HG03558 (cell line): Measurements from ENCODE around the gene FCRL3.
"Not testable (repeated sequence)": the region's sequence is repeated elsewhere in the genome, so short reads cannot be mapped to it uniquely, and the experiment has no call there.

Experiments used
- ATAC-seq: cut with Tn5 transposase; IDR thresholded peaks from one replicate; pipeline ENCODE4 v1.9.1; 2021; ENCODE audit warnings: moderate number of reproducible peaks; ENCODE audit not compliant: unreplicated experiment; ENCODE audit errors: extremely low read depth

Gene FCRL3, protein sequence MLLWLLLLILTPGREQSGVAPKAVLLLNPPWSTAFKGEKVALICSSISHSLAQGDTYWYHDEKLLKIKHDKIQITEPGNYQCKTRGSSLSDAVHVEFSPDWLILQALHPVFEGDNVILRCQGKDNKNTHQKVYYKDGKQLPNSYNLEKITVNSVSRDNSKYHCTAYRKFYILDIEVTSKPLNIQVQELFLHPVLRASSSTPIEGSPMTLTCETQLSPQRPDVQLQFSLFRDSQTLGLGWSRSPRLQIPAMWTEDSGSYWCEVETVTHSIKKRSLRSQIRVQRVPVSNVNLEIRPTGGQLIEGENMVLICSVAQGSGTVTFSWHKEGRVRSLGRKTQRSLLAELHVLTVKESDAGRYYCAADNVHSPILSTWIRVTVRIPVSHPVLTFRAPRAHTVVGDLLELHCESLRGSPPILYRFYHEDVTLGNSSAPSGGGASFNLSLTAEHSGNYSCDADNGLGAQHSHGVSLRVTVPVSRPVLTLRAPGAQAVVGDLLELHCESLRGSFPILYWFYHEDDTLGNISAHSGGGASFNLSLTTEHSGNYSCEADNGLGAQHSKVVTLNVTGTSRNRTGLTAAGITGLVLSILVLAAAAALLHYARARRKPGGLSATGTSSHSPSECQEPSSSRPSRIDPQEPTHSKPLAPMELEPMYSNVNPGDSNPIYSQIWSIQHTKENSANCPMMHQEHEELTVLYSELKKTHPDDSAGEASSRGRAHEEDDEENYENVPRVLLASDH

GRCh38 chr1:157700732-157701131 is at the start of gene FCRL3:
TSS of gene FCRL3 (minus strand) at chr1:157700769. CDS start at chr1:157700489, 280 bp downstream.
- no peak for ATAC-seq

GRCh38 chr1:157748262-157748817 is 47.8 kb upstream of the FCRL3 start:
- no peak for ATAC-seq

GRCh38 chr1:157739229-157739901 is 38.8 kb upstream of the FCRL3 start:
- ATAC-seq: no peak

GRCh38 chr1:157735991-157736390 is 35.4 kb upstream of the FCRL3 start:
- not testable (repeated sequence) for ATAC-seq

- no peak for ATAC-seq
These were observed 33.8 kb upstream of the FCRL3 start for GRCh38 chr1:157734321-157734720.

GRCh38 chr1:157732755-157733154 is 32.2 kb upstream of the FCRL3 start:
- ATAC-seq: no peak

GRCh38 chr1:157725221-157725577 is 24.6 kb upstream of the FCRL3 start:
- no peak for ATAC-seq

- no peak for ATAC-seq
These were observed 24.1 kb upstream of the FCRL3 start for GRCh38 chr1:157724537-157725220.

DNA sequence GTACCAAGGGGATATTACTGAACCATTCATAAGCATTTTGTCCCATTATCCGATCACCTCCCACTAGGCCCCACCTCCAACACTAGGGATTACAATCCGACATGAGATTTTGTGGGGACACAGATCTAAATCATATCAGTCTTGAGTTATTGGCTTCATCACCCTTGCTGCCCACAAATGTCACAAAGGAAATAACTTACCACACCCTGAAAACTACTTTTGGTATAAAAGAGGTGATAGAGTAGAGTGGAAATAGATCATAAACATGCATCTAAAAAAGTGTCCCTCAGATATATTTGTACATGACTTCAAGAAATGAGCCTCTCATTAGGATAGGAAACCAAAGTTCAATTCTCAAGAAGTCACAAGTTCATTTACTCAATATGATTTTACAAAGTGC is 22.6 kb upstream of the FCRL3 start:
- ATAC-seq: no peak

DNA sequence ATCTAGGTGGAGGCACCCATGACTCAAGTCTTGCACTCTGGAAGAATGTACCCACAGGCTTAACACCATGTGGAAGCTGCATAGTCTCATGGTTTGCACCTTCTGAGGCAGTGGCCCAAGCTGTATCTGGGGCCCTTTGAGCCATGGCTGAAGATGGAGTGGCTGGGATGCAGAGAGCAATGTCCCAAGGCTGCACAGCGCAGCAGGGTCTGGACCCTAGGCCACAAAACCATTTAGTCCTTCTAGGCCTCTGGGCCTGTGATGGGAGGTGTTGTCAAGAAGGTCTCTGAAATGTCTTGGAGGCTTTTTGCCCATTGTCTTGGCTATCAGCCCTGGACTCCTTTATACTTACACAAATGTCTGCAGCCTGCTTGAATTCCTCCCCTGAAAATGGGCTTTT is 21.4 kb upstream of the FCRL3 start:
- ATAC-seq: no peak

- no peak for ATAC-seq
These were observed 15.2 kb upstream of the FCRL3 start for GRCh38 chr1:157715736-157716135.

- no peak for ATAC-seq
These were observed 11.2 kb upstream of the FCRL3 start for GRCh38 chr1:157711802-157712201.

DNA sequence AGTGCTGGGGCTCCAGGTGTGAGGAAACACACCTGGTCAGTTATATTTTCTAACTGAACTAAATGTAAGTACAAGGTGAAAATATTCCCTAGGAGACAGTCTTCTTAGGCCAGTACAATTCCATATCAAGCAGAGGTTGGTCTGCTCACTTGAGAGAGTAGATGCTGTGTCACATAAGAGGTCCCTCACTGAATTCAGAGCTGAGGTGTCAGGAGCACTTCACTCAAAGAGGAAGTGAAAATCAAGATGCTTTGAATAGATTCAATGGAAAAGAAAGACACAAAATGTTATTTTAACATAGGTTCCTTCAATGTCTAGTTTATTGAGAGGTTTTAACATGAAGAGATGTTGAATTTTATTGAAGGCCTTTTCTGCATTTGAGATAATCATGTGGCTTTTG is 4.3 kb upstream of the FCRL3 start:
- ATAC-seq: no peak

GRCh38 chr1:157703981-157704380 is 3.4 kb upstream of the FCRL3 start:
- ATAC-seq: no peak

DNA sequence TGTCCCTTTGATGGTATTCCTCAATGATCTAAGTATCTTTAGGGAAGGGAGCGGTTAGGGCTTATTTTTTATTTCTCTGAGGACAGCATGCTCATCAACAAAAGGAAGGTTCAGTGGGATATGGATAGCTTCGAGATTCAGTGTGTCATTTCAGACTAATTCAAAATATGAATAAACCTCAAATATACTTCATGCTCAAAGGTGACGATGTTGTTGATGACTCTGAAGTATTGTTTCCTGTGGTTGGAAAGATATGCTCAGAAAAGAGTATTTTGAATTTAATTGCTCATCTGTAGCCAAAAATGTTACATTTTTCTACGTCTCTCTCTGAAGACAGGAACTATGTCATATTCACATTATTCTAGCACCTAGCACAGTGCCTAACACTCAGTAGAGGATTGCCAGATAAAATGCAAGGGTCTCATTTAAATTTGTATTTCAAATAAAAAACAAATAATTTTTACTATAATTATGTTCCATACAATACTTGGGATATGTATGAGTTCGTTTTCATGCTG is 1.8 kb upstream of the FCRL3 start:
- ATAC-seq: no peak

- no peak for ATAC-seq
These were observed 264 bp downstream of the FCRL3 start for GRCh38 chr1:157700305-157700704.

DNA sequence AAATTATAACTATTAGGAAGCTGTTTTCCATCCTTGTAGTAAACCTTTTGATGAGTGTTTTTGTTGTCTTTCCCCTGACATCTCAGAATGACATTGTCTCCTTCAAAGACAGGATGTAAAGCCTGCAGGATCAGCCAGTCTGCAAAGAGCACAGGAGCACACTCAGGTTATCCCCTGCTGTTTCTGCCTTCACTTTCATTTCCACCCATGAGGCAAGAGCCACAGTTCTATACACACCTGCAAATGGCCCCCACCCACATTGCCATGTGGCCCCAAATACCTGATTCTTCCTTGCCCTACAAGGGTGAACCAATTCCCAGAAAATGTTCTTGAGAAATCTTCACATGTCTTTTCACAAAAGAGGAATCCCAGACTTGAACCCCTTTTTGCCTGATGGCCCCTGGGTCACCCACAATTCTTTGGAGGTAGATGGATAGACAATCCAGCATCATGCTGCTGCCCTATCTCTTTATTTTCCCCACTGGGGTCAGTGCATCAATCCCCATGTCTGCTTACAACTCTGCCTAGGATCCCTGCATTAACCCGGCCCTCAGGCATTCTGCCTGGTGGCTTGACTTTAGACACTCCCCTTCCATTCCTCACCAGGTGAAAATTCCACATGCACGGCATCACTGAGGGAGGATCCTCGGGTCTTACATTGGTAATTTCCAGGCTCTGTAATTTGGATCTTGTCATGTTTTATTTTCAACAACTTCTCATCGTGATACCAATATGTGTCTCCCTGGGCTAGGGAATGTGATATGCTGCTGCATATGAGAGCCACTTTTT is 2.6 kb downstream of the FCRL3 start:
- ATAC-seq: no peak

GRCh38 chr1:157696966-157697628 is 3.5 kb downstream of the FCRL3 start:
- ATAC-seq: no peak

GRCh38 chr1:157695417-157695816 is 5.2 kb downstream of the FCRL3 start:
- ATAC-seq: no peak
